ENCODE data around the gene GUCA2B.

Gene GUCA2B

GRCh38 chr1:42143896-42144710 is 9.1 kb upstream of the GUCA2B start:
- DNase-seq, result peak; percentile 32

- DNase-seq, result no peak
Observed at GRCh38 chr1:42144711-42145388, 8.4 kb upstream of the GUCA2B start.

- DNase-seq, result no peak
Observed at GRCh38 chr1:42145389-42145716, 7.9 kb upstream of the GUCA2B start.

GRCh38 chr1:42145764-42146625 is 7.2 kb upstream of the GUCA2B start:
- DNase-seq, result no peak

- peak; percentile 52 for DNase-seq
Observed at GRCh38 chr1:42146626-42147320, 6.4 kb upstream of the GUCA2B start.

GRCh38 chr1:42148166-42148565 is 5.0 kb upstream of the GUCA2B start:
- DNase-seq, result no peak

- no peak for DNase-seq
Observed at GRCh38 chr1:42150651-42151050, 2.6 kb upstream of the GUCA2B start.

GRCh38 chr1:42152119-42152518 is 1.1 kb upstream of the GUCA2B start:
- DNase-seq, result no peak

GRCh38 chr1:42153624-42154023 is 414 bp downstream of the GUCA2B start:
- DNase-seq, result no peak

- no peak for DNase-seq
Observed at GRCh38 chr1:42154685-42155084, 1.5 kb downstream of the GUCA2B start.

GRCh38 chr1:42155362-42155761 is 2.2 kb downstream of the GUCA2B start:
- no peak for DNase-seq

- DNase-seq, result no peak
Observed at GRCh38 chr1:42157667-42158066, 4.5 kb downstream of the GUCA2B start.

GRCh38 chr1:42158189-42158588 is 5.0 kb downstream of the GUCA2B start:
- DNase-seq, result no peak

- no peak for DNase-seq
Observed at GRCh38 chr1:42162181-42162580, 9.0 kb downstream of the GUCA2B start.

- no peak for DNase-seq
Observed at GRCh38 chr1:42163114-42163513, 9.9 kb downstream of the GUCA2B start.

GRCh38 chr1:42163536-42164503 is 10.6 kb downstream of the GUCA2B start:
- no peak for DNase-seq

- no peak for DNase-seq
Observed at GRCh38 chr1:42164551-42165420, 11.6 kb downstream of the GUCA2B start, which contains the start of gene GUCA2A. TSS of gene GUCA2A (minus strand) at chr1:42164745. CDS start at chr1:42164712, 33 bp downstream.

GRCh38 chr1:42165511-42166210 is 12.5 kb downstream of the GUCA2B start:
- DNase-seq, result no peak

GRCh38 chr1:42167611-42168390 is 14.6 kb downstream of the GUCA2B start:
- no peak for DNase-seq

Data from NCI-H2171 (cell line).